ENCODE data around the gene CLDN24.

The CLDN24 gene

DNA sequence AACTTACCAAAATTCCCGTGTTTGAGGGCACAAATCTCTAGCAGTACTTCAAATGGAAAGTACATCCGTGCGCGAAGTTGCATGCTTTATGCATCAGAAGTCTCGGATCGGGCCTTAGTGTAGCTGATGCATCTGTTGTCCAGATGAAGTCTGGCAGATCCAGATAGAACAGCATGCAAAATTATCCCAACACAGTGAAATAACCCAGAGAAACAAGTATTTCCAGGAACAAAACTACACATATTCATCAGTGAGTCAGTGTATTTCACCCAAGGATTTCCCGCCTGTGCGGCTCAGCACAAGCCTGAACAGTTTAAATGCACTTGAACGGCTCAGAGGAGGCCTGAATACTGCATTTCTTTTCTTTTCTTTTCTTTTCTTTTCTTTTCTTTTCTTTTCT is 27.4 kb upstream of the CLDN24 start:
- no peak for DNase-seq (ENCODE audit: low read depth)

DNA sequence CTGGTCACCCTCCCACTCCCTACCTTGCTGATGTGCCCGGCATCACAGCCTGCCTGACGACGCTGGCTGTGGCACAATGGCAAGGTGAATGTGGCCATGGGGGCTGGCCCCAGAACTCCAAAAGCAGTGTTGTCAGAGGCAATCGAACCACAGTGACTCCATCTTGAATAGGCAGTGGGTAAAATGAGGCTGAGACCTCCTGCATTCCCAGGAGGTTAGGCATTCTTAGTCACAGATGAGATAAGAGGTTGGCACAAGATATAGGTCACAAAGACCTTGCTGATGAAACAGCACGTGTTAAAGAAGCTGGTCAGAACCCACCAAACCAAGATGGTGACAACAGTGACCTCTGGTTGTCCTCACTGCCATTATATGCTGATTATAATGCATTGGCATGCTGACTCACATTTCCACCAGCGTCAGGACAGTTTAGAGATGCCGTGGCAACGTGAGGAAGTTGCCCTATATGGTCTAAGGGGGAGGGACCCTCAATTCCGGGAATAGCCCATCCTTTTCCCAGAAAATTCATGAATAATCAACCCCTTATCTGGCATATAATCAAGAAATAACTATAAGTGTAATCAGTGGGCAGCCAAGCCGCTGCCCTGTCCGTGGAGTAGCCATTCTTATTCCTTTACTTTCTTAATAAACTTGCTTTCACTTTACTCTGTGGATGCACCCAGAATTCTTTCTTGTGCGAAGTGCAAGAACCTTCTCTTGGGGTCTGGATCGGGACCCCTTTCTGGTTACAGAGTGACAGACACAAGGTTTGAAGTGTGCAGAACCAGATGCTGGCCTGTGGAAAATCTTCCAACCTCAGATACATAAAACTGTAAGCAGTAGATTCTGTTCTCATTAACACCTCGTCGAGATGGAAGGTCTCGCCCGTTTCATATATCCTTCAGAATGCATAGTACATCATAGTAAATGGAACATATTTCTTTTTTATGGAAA is 26.8 kb upstream of the CLDN24 start:
- DNase-seq (ENCODE audit: low read depth) = peak; percentile 28

More for the DNA sequence above, 27.4 kb upstream of the CLDN24 start:
- no peak overlapping the region for H3K4me3 ChIP-seq (ENCODE audit: low read depth, low read length)
- TF ChIP-seq MYC (IDR thresholded peaks at IDR 0.05; ENCODE audit: low read depth, low read length) = no peak
- TF ChIP-seq, protein P1, sequence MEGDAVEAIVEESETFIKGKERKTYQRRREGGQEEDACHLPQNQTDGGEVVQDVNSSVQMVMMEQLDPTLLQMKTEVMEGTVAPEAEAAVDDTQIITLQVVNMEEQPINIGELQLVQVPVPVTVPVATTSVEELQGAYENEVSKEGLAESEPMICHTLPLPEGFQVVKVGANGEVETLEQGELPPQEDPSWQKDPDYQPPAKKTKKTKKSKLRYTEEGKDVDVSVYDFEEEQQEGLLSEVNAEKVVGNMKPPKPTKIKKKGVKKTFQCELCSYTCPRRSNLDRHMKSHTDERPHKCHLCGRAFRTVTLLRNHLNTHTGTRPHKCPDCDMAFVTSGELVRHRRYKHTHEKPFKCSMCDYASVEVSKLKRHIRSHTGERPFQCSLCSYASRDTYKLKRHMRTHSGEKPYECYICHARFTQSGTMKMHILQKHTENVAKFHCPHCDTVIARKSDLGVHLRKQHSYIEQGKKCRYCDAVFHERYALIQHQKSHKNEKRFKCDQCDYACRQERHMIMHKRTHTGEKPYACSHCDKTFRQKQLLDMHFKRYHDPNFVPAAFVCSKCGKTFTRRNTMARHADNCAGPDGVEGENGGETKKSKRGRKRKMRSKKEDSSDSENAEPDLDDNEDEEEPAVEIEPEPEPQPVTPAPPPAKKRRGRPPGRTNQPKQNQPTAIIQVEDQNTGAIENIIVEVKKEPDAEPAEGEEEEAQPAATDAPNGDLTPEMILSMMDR (IDR thresholded peaks at IDR 0.05; ENCODE audit: low read depth, low read length) = no peak
- no peak for TF ChIP-seq POLR2A (IDR thresholded peaks at IDR 0.05; ENCODE audit: extremely low read depth, insufficient read length)
- TF ChIP-seq, protein P2, sequence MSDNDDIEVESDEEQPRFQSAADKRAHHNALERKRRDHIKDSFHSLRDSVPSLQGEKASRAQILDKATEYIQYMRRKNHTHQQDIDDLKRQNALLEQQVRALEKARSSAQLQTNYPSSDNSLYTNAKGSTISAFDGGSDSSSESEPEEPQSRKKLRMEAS (IDR thresholded peaks at IDR 0.05; ENCODE audit: low read depth, low read length) = no peak

DNA sequence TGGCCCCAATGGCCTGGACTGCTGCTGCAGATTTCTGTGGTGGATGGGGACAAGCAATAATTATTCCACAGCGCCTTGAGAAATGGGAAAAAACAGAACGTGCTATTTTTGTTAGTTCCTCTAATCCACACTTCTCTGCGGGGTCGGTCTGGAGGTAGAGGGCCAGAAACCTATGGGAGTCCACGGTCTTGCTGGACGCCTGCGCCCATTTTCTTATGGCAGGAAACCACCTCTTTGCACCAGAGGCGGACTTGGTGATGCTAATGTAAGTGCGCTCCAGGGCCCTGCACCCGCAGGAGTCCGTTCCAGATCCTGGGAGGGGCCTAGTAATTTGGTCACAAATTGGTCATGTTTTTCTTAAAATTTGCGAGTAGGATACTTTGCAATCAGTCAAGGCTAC is 25.9 kb upstream of the CLDN24 start:
- DNase-seq (ENCODE audit: low read depth) = no peak
- no peak overlapping the region for H3K4me3 ChIP-seq (ENCODE audit: low read depth, low read length)
- TF ChIP-seq MYC (IDR thresholded peaks at IDR 0.05; ENCODE audit: low read depth, low read length) (no peak), POLR2A (IDR thresholded peaks at IDR 0.05; ENCODE audit: extremely low read depth, insufficient read length) (no peak)
- TF ChIP-seq, protein P2 (IDR thresholded peaks at IDR 0.05; ENCODE audit: low read depth, low read length) = no peak
- TF ChIP-seq, protein P1 (IDR thresholded peaks at IDR 0.05; ENCODE audit: low read depth, low read length) = no peak

More for the DNA sequence above, 26.8 kb upstream of the CLDN24 start:
- H3K4me3 ChIP-seq (ENCODE audit: low read depth, low read length) = no peak overlapping the region
- TF ChIP-seq, protein P2 (IDR thresholded peaks at IDR 0.05; ENCODE audit: low read depth, low read length) = no peak
- TF ChIP-seq, protein P1 (IDR thresholded peaks at IDR 0.05; ENCODE audit: low read depth, low read length) = no peak

DNA sequence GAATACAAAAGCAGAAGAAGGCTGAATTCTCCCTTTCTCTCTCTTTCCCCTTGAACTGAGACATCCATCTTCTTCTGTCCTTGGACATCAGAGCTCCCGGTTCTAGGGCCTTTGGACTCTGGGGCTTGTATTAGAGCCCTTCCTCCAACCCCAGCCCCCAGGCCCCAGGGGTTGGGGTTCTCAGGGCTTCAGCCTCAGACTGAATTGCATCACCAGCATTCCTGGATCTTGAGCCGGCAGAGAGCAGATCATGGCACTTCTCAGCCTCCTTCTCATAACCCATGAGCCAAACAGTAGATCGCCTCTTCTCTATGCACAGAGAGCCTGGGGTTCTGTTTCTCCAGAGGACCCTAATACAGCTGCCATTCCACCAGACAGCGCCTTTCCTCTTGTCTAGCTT is 25.3 kb upstream of the CLDN24 start:
- DNase-seq (ENCODE audit: low read depth) = no peak
- H3K4me3 ChIP-seq (ENCODE audit: low read depth, low read length) = no peak overlapping the region
- TF ChIP-seq MYC (IDR thresholded peaks at IDR 0.05; ENCODE audit: low read depth, low read length) = no peak
- TF ChIP-seq, protein P1 (IDR thresholded peaks at IDR 0.05; ENCODE audit: low read depth, low read length) = no peak
- TF ChIP-seq, protein P2 (IDR thresholded peaks at IDR 0.05; ENCODE audit: low read depth, low read length) = no peak
- TF ChIP-seq POLR2A (IDR thresholded peaks at IDR 0.05; ENCODE audit: extremely low read depth, insufficient read length) = no peak

DNA sequence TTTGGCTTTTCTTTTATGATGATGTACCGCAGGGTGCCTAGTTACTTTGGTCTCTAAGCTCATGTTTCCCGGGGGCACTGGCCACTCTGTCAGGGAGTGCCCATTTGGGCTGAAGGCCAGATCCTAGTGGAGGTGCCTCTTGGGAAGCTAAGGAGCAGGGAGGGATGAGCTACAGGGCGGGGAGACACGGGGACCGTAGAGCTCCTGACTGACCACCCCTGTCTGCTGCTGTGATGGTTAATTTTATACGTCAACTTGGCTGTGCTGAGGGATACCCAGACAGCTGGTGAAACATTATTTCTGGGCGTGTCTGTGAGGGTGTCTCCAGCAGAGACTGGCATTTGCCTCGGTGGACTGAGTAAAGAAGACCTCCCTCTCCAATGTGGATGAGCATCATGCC is 24.9 kb upstream of the CLDN24 start:
- TF ChIP-seq, protein P2 (IDR thresholded peaks at IDR 0.05; ENCODE audit: low read depth, low read length) = no peak
- TF ChIP-seq MYC (IDR thresholded peaks at IDR 0.05; ENCODE audit: low read depth, low read length) (no peak), POLR2A (IDR thresholded peaks at IDR 0.05; ENCODE audit: extremely low read depth, insufficient read length) (no peak)
- TF ChIP-seq, protein P1 (IDR thresholded peaks at IDR 0.05; ENCODE audit: low read depth, low read length) = no peak
- H3K4me3 ChIP-seq (ENCODE audit: low read depth, low read length) = no peak overlapping the region
- DNase-seq (ENCODE audit: low read depth) = no peak
